OCI-LY1 (cell line): ENCODE measurements around the gene DND1.

ENCODE experiments used
- EZH2 ChIP-seq: fragments of 200-600 bp; sonication (generic), shearing (Covaris generic); IDR thresholded peaks from 2 replicates; pipeline ENCODE4 v1.8.0; 2017; ENCODE audit warnings: borderline replicate concordance, mixed run types, mild to moderate bottlenecking, antibody characterized with exemption, low read length, moderate library complexity, mixed read lengths
- TF ChIP-seq, protein P1 (sequence below): fragments of 200-600 bp; sonication (generic), shearing (Covaris generic); IDR thresholded peaks from 2 replicates; pipeline ENCODE4 v1.5.1; 2017; ENCODE audit warnings: mild to moderate bottlenecking, antibody characterized with exemption, low read length, moderate library complexity, mixed read lengths

DNA sequence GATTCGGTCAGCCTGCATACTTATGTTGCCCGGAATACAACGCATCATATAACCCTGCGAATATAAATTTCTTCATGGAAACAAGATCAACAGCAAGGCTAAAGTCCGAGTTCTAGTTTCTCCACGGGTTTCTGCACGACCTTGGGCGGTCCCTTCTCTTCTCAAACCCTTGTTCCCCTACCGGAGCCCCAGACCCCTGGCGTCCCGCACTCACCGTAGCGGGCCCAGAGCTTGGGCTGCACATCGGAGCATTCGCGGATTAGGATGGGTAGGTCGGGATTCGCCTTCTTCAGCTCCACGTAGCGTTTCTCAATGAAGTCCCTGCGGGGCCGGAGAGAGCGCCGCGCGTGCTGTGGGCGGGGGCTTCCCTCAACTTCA is 26.3 kb downstream of the DND1 start:
- TF ChIP-seq, protein P1, sequence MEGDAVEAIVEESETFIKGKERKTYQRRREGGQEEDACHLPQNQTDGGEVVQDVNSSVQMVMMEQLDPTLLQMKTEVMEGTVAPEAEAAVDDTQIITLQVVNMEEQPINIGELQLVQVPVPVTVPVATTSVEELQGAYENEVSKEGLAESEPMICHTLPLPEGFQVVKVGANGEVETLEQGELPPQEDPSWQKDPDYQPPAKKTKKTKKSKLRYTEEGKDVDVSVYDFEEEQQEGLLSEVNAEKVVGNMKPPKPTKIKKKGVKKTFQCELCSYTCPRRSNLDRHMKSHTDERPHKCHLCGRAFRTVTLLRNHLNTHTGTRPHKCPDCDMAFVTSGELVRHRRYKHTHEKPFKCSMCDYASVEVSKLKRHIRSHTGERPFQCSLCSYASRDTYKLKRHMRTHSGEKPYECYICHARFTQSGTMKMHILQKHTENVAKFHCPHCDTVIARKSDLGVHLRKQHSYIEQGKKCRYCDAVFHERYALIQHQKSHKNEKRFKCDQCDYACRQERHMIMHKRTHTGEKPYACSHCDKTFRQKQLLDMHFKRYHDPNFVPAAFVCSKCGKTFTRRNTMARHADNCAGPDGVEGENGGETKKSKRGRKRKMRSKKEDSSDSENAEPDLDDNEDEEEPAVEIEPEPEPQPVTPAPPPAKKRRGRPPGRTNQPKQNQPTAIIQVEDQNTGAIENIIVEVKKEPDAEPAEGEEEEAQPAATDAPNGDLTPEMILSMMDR, result no peak
- TF ChIP-seq EZH2, result no peak
